Raji (cell line): Measurements from ENCODE around the gene LAMA1.

Experiments used
- POLR2A ChIP-seq: IDR thresholded peaks from 2 replicates; pipeline ENCODE4 v1.6.1; 2011; ENCODE audit warnings: low read depth, low read length, control low read depth; ENCODE audit not compliant: insufficient read depth

LAMA1 gene

GRCh38 chr18:7132356-7133150 lies 15.0 kb upstream of the LAMA1 start:
- no peak for TF ChIP-seq POLR2A

- TF ChIP-seq POLR2A = no peak
Measured at GRCh38 chr18:7122376-7122775, 4.8 kb upstream of the LAMA1 start.

- no peak for TF ChIP-seq POLR2A
Measured at GRCh38 chr18:7116792-7117389, 706 bp downstream of the LAMA1 start.

DNA sequence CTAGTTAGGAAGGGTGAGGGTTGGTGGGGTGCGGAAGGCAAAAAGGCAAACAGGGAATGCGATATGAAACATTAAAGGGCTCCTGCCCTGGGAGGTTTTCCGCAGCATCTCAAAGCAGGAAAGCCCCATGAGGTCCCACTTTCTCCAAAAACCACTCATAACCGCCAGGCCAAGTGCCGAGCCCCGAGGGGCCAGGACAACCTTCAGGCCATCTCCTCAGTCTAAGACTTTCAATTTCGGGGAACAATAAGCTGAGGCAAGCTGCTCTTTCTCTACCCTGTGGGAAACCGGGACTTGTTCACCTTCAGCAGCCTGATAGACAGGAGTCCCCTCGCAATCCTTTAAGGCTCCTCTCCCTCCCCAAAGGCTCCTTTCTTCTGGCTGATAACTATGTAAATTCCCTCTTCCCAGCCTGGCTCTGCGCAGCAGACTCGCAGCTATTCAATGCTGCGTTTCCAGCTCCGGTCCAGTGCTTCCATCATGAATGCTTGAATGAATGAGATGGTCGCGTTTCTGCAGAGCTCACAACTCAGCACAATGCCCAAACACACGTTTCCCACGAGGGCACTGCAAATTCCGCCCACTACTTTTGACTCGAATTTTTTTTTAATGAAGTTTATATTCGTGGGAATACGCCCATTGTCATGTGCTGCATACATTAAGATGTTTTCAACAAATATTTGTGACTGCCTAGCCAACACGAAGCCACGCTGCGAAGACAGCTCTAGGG lies 1.4 kb downstream of the LAMA1 start:
- TF ChIP-seq POLR2A = no peak

- TF ChIP-seq POLR2A = no peak
Measured at GRCh38 chr18:7112936-7113335, 4.7 kb downstream of the LAMA1 start.

DNA sequence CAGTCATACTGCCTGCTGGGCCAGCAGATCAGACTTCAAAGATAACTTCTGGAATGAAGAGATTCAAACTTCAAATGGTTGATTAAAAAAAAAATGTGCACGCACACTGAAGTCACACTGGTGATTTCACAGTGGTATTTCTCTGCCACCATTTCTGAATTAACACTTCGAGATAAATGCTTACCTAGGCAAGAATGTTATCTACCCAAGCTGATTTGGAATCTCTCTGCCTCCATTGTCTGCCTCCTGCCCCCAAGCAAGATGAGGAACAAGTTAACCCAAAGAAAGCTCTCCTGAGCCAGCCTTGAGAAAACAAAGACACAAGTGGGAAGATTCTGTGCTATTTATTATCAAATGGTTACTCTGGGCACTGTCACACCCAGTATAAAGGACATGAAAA lies 6.5 kb downstream of the LAMA1 start:
- no peak for TF ChIP-seq POLR2A

GRCh38 chr18:7105943-7106342 lies 11.7 kb downstream of the LAMA1 start:
- TF ChIP-seq POLR2A = no peak

- no peak for TF ChIP-seq POLR2A
Measured at GRCh38 chr18:7105268-7105667, 12.3 kb downstream of the LAMA1 start.

- TF ChIP-seq POLR2A = no peak
Measured at GRCh38 chr18:7104649-7105048, 12.9 kb downstream of the LAMA1 start.

- TF ChIP-seq POLR2A = no peak
Measured at GRCh38 chr18:7102131-7102530, 15.5 kb downstream of the LAMA1 start.

DNA sequence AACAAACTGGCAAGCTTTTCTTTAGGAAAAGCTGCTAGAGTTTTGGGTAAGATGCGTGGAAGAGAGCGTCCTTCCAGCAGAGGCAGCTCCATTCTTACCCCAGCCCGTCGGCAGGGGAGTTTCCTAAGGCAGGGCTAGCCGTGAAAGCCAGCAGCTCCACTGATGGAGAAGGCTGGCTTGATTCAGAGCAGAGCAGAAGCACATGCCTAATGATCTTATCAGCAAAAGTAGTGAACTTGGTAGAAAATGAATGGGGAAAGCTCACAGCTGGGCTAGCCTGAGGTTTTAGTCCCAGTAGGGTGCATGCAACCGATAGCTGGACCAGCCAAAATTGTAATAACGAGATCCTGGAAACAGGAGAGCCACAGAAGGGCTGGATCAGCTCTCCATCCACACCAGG lies 20.8 kb downstream of the LAMA1 start:
- TF ChIP-seq POLR2A = no peak

DNA sequence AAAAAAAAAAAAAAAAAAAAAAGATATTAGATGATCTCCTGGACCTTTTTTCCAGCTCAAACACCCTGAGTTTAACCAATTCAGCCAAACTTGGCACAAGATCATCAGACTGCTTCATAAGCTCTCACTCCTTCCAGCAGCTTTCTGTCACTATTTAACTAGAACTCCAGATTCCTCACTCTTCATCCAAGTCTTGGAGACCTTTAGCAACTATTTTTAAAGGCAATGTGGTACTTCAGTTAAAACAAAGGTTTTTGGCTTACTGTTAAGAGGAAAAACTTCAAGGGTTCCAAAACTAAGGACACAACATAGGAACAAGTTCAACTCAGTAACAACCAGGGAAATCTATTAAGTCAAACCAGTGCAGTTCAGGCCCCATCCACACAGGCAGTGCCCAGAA lies 23.2 kb downstream of the LAMA1 start:
- TF ChIP-seq POLR2A = no peak

GRCh38 chr18:7090771-7091170 lies 26.8 kb downstream of the LAMA1 start:
- TF ChIP-seq POLR2A = no peak

DNA sequence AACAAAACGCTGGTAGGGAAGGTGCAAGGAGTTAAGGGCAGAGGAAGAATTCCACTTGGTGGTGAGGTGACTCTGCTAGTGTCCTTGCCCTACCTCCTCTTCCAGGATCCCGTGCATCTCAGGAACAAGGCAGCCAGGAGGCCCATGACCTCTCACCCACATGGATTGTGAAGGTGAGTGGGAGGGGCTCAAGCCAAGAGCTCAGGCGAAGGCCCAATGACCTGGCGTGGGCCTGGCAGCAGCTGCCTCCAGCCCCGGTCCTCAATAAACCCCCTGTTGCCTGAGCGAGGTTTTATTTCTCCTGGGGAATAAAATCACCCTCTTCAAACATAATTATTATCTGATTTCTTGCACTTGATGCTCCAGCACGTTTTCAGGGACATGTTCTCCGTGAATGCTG lies 28.2 kb downstream of the LAMA1 start:
- TF ChIP-seq POLR2A = no peak

GRCh38 chr18:7084080-7085065 lies 33.2 kb downstream of the LAMA1 start:
- no peak for TF ChIP-seq POLR2A
